ENCODE data around the gene CDH23. TPM values are rescaled to one million over a fixed set of nuclear protein-coding genes. Genes with fewer than 3 reads are reported as not detected.

CDH23 gene
- total RNA-seq, 2 donors from 2014 or later: 1.4 to 1.6 TPM

- no peak overlapping the region for H3K27ac ChIP-seq
- intact Hi-C loops (cut with DNase I): loop anchor here (10.0 kb wide), 1 partner anchor 215 kb away; no protein-coding TSS in a partner anchor
- H3K27me3 ChIP-seq: no peaks in the 10 kb centered on the region
- H3K9ac ChIP-seq (ENCODE audit: low read depth in 2 of 2, low read length in 2 of 2): no peak overlapping the region
- TF ChIP-seq CTCF (IDR thresholded peaks at IDR 0.05): no peak
- H3K4me1 ChIP-seq: no peaks in the 10 kb centered on the region
- DNase-seq: no peak
- H3K4me3 ChIP-seq: no peak overlapping the region
- H3K36me3 ChIP-seq: no peaks in the 10 kb centered on the region
- no peaks in the 10 kb centered on the region for H3K9me3 ChIP-seq
Measured at GRCh38 chr10:71479831-71480230, 83.1 kb downstream of the CDH23 start.

- Histone ChIP-seq H3K27ac (no peak overlapping the region), H3K27me3 (no peaks in the 10 kb centered on the region), H3K9ac (ENCODE audit: low read depth in 2 of 2, low read length in 2 of 2) (no peak overlapping the region), H3K9me3 (no peaks in the 10 kb centered on the region), H3K36me3 (no peaks in the 10 kb centered on the region), H3K4me1 (no peaks in the 10 kb centered on the region), H3K4me3 (no peak overlapping the region)
- DNase-seq: no peak
- no peak for TF ChIP-seq CTCF (IDR thresholded peaks at IDR 0.05)
- intact Hi-C loops (cut with DNase I): loop anchor here (10.0 kb wide), 1 partner anchor 214 kb away; no protein-coding TSS in a partner anchor
Measured at GRCh38 chr10:71480662-71481061, 83.9 kb downstream of the CDH23 start.

- H3K36me3 ChIP-seq: no peaks in the 10 kb centered on the region
- H3K27ac ChIP-seq: no peak overlapping the region
- no peak overlapping the region for H3K4me3 ChIP-seq
- no peak for DNase-seq
- TF ChIP-seq CTCF (IDR thresholded peaks at IDR 0.05): no peak
- no peaks in the 10 kb centered on the region for H3K27me3 ChIP-seq
- intact Hi-C loops (cut with DNase I): loop anchor here (10.0 kb wide), 1 partner anchor 213 kb away; no protein-coding TSS in a partner anchor
- no peaks in the 10 kb centered on the region for H3K9me3 ChIP-seq
- no peaks in the 10 kb centered on the region for H3K4me1 ChIP-seq
- H3K9ac ChIP-seq (ENCODE audit: low read depth in 2 of 2, low read length in 2 of 2): no peak overlapping the region
Measured at GRCh38 chr10:71481746-71482410, 85.2 kb downstream of the CDH23 start.

- Histone ChIP-seq H3K9ac (ENCODE audit: low read depth in 2 of 2, low read length in 2 of 2) (no peak overlapping the region), H3K4me3 (no peak overlapping the region), H3K9me3 (no peaks in the 10 kb centered on the region), H3K27ac (no peak overlapping the region), H3K4me1 (no peaks in the 10 kb centered on the region), H3K27me3 (no peaks in the 10 kb centered on the region), H3K36me3 (no peaks in the 10 kb centered on the region)
- no peak for DNase-seq
- intact Hi-C loops (cut with DNase I): loop anchor here (10.0 kb wide), 1 partner anchor 212 kb away; no protein-coding TSS in a partner anchor
- TF ChIP-seq CTCF (IDR thresholded peaks at IDR 0.05): no peak
Measured at GRCh38 chr10:71482620-71483019, 85.9 kb downstream of the CDH23 start.

GRCh38 chr10:71483135-71483534, 86.4 kb downstream of the CDH23 start:
- Histone ChIP-seq H3K27me3 (no peaks in the 10 kb centered on the region), H3K9ac (ENCODE audit: low read depth in 2 of 2, low read length in 2 of 2) (no peak overlapping the region), H3K4me1 (no peaks in the 10 kb centered on the region), H3K9me3 (no peaks in the 10 kb centered on the region), H3K36me3 (no peaks in the 10 kb centered on the region), H3K27ac (no peak overlapping the region), H3K4me3 (no peak overlapping the region)
- intact Hi-C loops (cut with DNase I): loop anchor here (10.0 kb wide), 1 partner anchor 212 kb away; no protein-coding TSS in a partner anchor
- no peak for DNase-seq
- no peak for TF ChIP-seq CTCF (IDR thresholded peaks at IDR 0.05)

All from colonic mucosa (tissue), 4 donors.